Upper lobe of left lung (tissue), 4 donors: ENCODE data around the gene MAD1L1.

Experiments
- CTCF ChIP-seq, 6 experiments: fragments of 450-650 bp in 4 of 6; fragments of 200-600 bp in 2 of 6; sonication (generic) in 2 of 6; IDR thresholded peaks; one replicate each; pipeline ENCODE4 v1.5.1; 2016 to 2019; ENCODE audit warnings: antibody characterized with exemption in 6 of 6
- POLR2AphosphoS5 ChIP-seq, 2 donors: sonication (generic); formaldehyde crosslinking; IDR thresholded peaks; one replicate each; pipeline ENCODE4 v1.5.1; 2017; ENCODE audit warnings: antibody characterized with exemption in 2 of 2

GRCh38 chr7:2009541-2010001, 223.2 kb downstream of the MAD1L1 start:
- no peak for TF ChIP-seq POLR2AphosphoS5 (IDR thresholded peaks at IDR 0.05)
- no peak for TF ChIP-seq CTCF (IDR thresholded peaks at IDR 0.05)
